Brain microvascular endothelial cell (primary cell): ENCODE data around the gene LAMA5.

Experiments used
- DNase-seq: peaks from one replicate; pipeline ENCODE4 v3.0.0-alpha.2; 2020
- H3K27ac ChIP-seq: fragments of 250-450 bp; sonication (Bioruptor Pico); 2 replicates; pipeline ENCODE4 v1.5.1; 2020; ENCODE audit warnings: mild to moderate bottlenecking, moderate library complexity
- H3K27me3 ChIP-seq: fragments of 250-450 bp; sonication (Bioruptor Pico); replicated peaks from 2 replicates; pipeline ENCODE4 v1.5.1; 2020; ENCODE audit warnings: mild to moderate bottlenecking
- H3K36me3 ChIP-seq: fragments of 250-450 bp; sonication (Bioruptor Pico); replicated peaks from 2 replicates; pipeline ENCODE4 v1.5.1; 2020; ENCODE audit warnings: mild to moderate bottlenecking
- H3K4me3 ChIP-seq: 2 replicates; pipeline ENCODE4 v1.5.1; 2011; ENCODE audit warnings: low read depth, mild to moderate bottlenecking, control low read depth, low read length, moderate library complexity
- CTCF ChIP-seq: IDR thresholded peaks from 2 replicates; pipeline ENCODE4 v1.5.1; 2011; ENCODE audit warnings: low read depth, mild to moderate bottlenecking, moderate library complexity, low read length, control low read depth, inconsistent platforms; ENCODE audit errors: missing control alignments
- in situ Hi-C: cut with HindIII; loops from 2 replicates; pipeline ENCODE4 v1.10.0; 2017; ENCODE audit warnings: low sequenced_read_pairs, low pct_ligation_motif_present

LAMA5 gene

GRCh38 chr20:62411479-62412193, 44.5 kb upstream of the LAMA5 start:
- in situ Hi-C loops: no loop called here
- no peak for DNase-seq
- no peaks in the 10 kb centered on the region for H3K36me3 ChIP-seq
- H3K4me3 ChIP-seq: no peak overlapping the region
- no peak for TF ChIP-seq CTCF
- no peak overlapping the region for H3K27ac ChIP-seq
- H3K27me3 ChIP-seq: no peaks in the 10 kb centered on the region

- in situ Hi-C loops: no loop called here
- no peak for TF ChIP-seq CTCF
These were observed 43.8 kb upstream of the LAMA5 start for GRCh38 chr20:62410746-62411478.

GRCh38 chr20:62409931-62410745, 43.0 kb upstream of the LAMA5 start:
- no peak for DNase-seq
- H3K27me3 ChIP-seq: no peaks in the 10 kb centered on the region

More at GRCh38 chr20:62410746-62411478, 43.8 kb upstream of the LAMA5 start:
- no peak for DNase-seq
- Histone ChIP-seq H3K27me3 (no peaks in the 10 kb centered on the region), H3K27ac (no peak overlapping the region), H3K36me3 (no peaks in the 10 kb centered on the region), H3K4me3 (no peak overlapping the region)

GRCh38 chr20:62409086-62409853, 42.2 kb upstream of the LAMA5 start:
- Histone ChIP-seq H3K4me3 (no peak overlapping the region), H3K27ac (no peak overlapping the region), H3K27me3 (no peaks in the 10 kb centered on the region), H3K36me3 (no peaks in the 10 kb centered on the region)
- DNase-seq: no peak
- in situ Hi-C loops: no loop called here
- no peak for TF ChIP-seq CTCF

More at GRCh38 chr20:62409931-62410745, 43.0 kb upstream of the LAMA5 start:
- no peak overlapping the region for H3K27ac ChIP-seq
- TF ChIP-seq CTCF: peak; percentile 75
- H3K36me3 ChIP-seq: no peaks in the 10 kb centered on the region
- no peak overlapping the region for H3K4me3 ChIP-seq
- in situ Hi-C loops: no loop called here

GRCh38 chr20:62408640-62409039, 41.5 kb upstream of the LAMA5 start:
- no peaks in the 10 kb centered on the region for H3K36me3 ChIP-seq
- TF ChIP-seq CTCF: no peak
- no peak overlapping the region for H3K4me3 ChIP-seq
- in situ Hi-C loops: no loop called here
- no peaks in the 10 kb centered on the region for H3K27me3 ChIP-seq
- no peak for DNase-seq
- H3K27ac ChIP-seq: no peak overlapping the region
